ENCODE data around the gene TSNAXIP1.
A peak's percentile ranks its signal among the peaks of the same experiment; 100 is the strongest.

TSNAXIP1 gene

DNA sequence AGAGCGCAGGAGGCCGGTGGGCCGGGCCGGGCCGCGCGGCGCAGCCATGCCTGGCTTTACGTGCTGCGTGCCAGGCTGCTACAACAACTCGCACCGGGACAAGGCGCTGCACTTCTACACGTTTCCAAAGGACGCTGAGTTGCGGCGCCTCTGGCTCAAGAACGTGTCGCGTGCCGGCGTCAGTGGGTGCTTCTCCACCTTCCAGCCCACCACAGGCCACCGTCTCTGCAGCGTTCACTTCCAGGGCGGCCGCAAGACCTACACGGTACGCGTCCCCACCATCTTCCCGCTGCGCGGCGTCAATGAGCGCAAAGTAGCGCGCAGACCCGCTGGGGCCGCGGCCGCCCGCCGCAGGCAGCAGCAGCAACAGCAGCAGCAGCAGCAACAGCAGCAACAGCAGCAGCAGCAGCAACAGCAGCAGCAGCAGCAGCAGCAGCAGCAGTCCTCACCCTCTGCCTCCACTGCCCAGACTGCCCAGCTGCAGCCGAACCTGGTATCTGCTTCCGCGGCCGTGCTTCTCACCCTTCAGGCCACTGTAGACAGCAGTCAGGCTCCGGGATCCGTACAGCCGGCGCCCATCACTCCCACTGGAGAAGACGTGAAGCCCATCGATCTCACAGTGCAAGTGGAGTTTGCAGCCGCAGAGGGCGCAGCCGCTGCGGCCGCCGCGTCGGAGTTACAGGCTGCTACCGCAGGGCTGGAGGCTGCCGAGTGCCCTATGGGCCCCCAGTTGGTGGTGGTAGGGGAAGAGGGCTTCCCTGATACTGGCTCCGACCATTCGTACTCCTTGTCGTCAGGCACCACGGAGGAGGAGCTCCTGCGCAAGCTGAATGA, 36.0 kb downstream of the TSNAXIP1 start:
- Histone ChIP-seq H3K27ac (ENCODE audit: extremely low read depth, low read depth, low read length) (peak overlapping the region; percentile 99), H3K4me3 (ENCODE audit: low read depth, low read length) (peak overlapping the region; percentile 92), H3K9me3 (ENCODE audit: control insufficient read depth, insufficient read depth, low read depth, low read length) (no peaks in the 10 kb centered on the region), H3K36me3 (ENCODE audit: control insufficient read depth in 2 of 2, insufficient read depth in 1 of 2, low read length in 2 of 2) (peaks cover 0 to 13% of the 10 kb centered on the region in 2 experiments; a peak in 1 of 3 replicates), H3K4me1 (ENCODE audit: control insufficient read depth, insufficient read depth, low read length) (peaks cover 16% of the 10 kb centered on the region)
- ChIA-PET POLR2A (interaction anchor here (1.4 to 4.3 kb wide), 2 partner anchors 9 to 31 kb away, joined by 3 to 38 read pairs; no protein-coding TSS in a partner anchor), CTCF (interaction anchor here (0.7 to 2.9 kb wide), 3 partner anchors 26 to 321 kb away, joined by 3 to 13 read pairs (median 3); no protein-coding TSS in a partner anchor)
- TF ChIP-seq, protein P1, sequence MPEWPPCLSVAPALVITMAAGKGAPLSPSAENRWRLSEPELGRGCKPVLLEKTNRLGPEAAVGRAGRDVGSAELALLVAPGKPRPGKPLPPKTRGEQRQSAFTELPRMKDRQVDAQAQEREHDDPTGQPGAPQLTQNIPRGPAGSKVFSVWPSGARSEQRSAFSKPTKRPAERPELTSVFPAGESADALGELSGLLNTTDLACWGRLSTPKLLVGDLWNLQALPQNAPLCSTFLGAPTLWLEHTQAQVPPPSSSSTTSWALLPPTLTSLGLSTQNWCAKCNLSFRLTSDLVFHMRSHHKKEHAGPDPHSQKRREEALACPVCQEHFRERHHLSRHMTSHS (tag by site-specific recombination; IDR thresholded peaks at IDR 0.05), result no peak
- no peak for TF ChIP-seq MEIS1 (CRISPR knock-in tag; IDR thresholded peaks at IDR 0.05; ENCODE audit: borderline replicate concordance)
- TF ChIP-seq ZNF138 (tag by site-specific recombination; IDR thresholded peaks at IDR 0.05; ENCODE audit: borderline replicate concordance), result no peak
- TF ChIP-seq ZBTB20 (tag by site-specific recombination; IDR thresholded peaks at IDR 0.05), result peak; percentile 69; the same call in 1 of the 2 replicates
- no peak for TF ChIP-seq ZNF223 (tag by site-specific recombination; IDR thresholded peaks at IDR 0.05)
- TF ChIP-seq ZNF785 (tag by site-specific recombination; IDR thresholded peaks at IDR 0.05), result no peak
- TF ChIP-seq ZNF777 (tag by site-specific recombination; IDR thresholded peaks at IDR 0.05; ENCODE audit: borderline replicate concordance), result peak; percentile 74; the same call in 1 of the 2 replicates
- TF ChIP-seq ZNF169 (tag by site-specific recombination; IDR thresholded peaks at IDR 0.05), result peak; percentile 91; the same call in 1 of the 2 replicates
- no peak for TF ChIP-seq ZNF560 (tag by site-specific recombination; IDR thresholded peaks at IDR 0.05; ENCODE audit: borderline replicate concordance)
- no peak for TF ChIP-seq ZNF776 (tag by site-specific recombination; IDR thresholded peaks at IDR 0.05; ENCODE audit: borderline replicate concordance)
- TF ChIP-seq ZNF670 (tag by site-specific recombination; IDR thresholded peaks at IDR 0.05; ENCODE audit: low read depth), result no peak
- TF ChIP-seq ZFP3 (tag by site-specific recombination; IDR thresholded peaks at IDR 0.05; ENCODE audit: low read depth), result no peak
- TF ChIP-seq ZBTB8A (tag by site-specific recombination; IDR thresholded peaks at IDR 0.05), result peak; percentile 60; the same call in 1 of the 2 replicates
- TF ChIP-seq, protein P2, sequence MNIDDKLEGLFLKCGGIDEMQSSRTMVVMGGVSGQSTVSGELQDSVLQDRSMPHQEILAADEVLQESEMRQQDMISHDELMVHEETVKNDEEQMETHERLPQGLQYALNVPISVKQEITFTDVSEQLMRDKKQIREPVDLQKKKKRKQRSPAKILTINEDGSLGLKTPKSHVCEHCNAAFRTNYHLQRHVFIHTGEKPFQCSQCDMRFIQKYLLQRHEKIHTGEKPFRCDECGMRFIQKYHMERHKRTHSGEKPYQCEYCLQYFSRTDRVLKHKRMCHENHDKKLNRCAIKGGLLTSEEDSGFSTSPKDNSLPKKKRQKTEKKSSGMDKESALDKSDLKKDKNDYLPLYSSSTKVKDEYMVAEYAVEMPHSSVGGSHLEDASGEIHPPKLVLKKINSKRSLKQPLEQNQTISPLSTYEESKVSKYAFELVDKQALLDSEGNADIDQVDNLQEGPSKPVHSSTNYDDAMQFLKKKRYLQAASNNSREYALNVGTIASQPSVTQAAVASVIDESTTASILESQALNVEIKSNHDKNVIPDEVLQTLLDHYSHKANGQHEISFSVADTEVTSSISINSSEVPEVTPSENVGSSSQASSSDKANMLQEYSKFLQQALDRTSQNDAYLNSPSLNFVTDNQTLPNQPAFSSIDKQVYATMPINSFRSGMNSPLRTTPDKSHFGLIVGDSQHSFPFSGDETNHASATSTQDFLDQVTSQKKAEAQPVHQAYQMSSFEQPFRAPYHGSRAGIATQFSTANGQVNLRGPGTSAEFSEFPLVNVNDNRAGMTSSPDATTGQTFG (tag by site-specific recombination; IDR thresholded peaks at IDR 0.05; ENCODE audit: borderline replicate concordance), result no peak
- peak; percentile 17; the same call in 1 of the 2 replicates for TF ChIP-seq KLF16 (tag by site-specific recombination; IDR thresholded peaks at IDR 0.05)
- TF ChIP-seq, protein P3, sequence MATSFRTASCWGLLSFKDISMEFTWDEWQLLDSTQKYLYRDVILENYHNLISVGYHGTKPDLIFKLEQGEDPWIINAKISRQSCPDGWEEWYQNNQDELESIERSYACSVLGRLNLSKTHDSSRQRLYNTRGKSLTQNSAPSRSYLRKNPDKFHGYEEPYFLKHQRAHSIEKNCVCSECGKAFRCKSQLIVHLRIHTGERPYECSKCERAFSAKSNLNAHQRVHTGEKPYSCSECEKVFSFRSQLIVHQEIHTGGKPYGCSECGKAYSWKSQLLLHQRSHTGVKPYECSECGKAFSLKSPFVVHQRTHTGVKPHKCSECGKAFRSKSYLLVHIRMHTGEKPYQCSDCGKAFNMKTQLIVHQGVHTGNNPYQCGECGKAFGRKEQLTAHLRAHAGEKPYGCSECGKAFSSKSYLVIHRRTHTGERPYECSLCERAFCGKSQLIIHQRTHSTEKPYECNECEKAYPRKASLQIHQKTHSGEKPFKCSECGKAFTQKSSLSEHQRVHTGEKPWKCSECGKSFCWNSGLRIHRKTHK (tag by site-specific recombination; IDR thresholded peaks at IDR 0.05), result no peak
- peak; percentile 58; the same call in 1 of the 2 replicates for TF ChIP-seq SCRT1 (tag by site-specific recombination; IDR thresholded peaks at IDR 0.05; ENCODE audit: borderline replicate concordance)
- TF ChIP-seq IKZF3 (tag by site-specific recombination; IDR thresholded peaks at IDR 0.05), result no peak
- TF ChIP-seq ZNF510 (tag by site-specific recombination; IDR thresholded peaks at IDR 0.05; ENCODE audit: insufficient replicate concordance), result no peak
- TF ChIP-seq SALL2 (tag by site-specific recombination; IDR thresholded peaks at IDR 0.05; ENCODE audit: borderline replicate concordance), result no peak
- no peak for TF ChIP-seq ZFP69B (tag by site-specific recombination; IDR thresholded peaks at IDR 0.05)
- TF ChIP-seq, protein P4, sequence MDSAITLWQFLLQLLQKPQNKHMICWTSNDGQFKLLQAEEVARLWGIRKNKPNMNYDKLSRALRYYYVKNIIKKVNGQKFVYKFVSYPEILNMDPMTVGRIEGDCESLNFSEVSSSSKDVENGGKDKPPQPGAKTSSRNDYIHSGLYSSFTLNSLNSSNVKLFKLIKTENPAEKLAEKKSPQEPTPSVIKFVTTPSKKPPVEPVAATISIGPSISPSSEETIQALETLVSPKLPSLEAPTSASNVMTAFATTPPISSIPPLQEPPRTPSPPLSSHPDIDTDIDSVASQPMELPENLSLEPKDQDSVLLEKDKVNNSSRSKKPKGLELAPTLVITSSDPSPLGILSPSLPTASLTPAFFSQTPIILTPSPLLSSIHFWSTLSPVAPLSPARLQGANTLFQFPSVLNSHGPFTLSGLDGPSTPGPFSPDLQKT (IDR thresholded peaks at IDR 0.05; ENCODE audit: borderline replicate concordance, low read depth, low read length), result no peak
- TF ChIP-seq, protein P5, sequence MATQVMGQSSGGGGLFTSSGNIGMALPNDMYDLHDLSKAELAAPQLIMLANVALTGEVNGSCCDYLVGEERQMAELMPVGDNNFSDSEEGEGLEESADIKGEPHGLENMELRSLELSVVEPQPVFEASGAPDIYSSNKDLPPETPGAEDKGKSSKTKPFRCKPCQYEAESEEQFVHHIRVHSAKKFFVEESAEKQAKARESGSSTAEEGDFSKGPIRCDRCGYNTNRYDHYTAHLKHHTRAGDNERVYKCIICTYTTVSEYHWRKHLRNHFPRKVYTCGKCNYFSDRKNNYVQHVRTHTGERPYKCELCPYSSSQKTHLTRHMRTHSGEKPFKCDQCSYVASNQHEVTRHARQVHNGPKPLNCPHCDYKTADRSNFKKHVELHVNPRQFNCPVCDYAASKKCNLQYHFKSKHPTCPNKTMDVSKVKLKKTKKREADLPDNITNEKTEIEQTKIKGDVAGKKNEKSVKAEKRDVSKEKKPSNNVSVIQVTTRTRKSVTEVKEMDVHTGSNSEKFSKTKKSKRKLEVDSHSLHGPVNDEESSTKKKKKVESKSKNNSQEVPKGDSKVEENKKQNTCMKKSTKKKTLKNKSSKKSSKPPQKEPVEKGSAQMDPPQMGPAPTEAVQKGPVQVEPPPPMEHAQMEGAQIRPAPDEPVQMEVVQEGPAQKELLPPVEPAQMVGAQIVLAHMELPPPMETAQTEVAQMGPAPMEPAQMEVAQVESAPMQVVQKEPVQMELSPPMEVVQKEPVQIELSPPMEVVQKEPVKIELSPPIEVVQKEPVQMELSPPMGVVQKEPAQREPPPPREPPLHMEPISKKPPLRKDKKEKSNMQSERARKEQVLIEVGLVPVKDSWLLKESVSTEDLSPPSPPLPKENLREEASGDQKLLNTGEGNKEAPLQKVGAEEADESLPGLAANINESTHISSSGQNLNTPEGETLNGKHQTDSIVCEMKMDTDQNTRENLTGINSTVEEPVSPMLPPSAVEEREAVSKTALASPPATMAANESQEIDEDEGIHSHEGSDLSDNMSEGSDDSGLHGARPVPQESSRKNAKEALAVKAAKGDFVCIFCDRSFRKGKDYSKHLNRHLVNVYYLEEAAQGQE (tag by site-specific recombination; IDR thresholded peaks at IDR 0.05), result no peak
- TF ChIP-seq ZNF624 (tag by site-specific recombination; IDR thresholded peaks at IDR 0.05), result no peak
- peak; percentile 96 for TF ChIP-seq SCRT2 (tag by site-specific recombination; IDR thresholded peaks at IDR 0.05)
- TF ChIP-seq ZNF629 (tag by site-specific recombination; IDR thresholded peaks at IDR 0.05), result no peak
- peak; percentile 56 for TF ChIP-seq YY1 (tag by site-specific recombination; IDR thresholded peaks at IDR 0.05)

Data from HEK293 (cell line).